Activated gamma-delta T cell treated with anti-CD3 and anti-CD28 coated beads, Interleukin-2, amount 50 U/mL, for 16 hours (primary cell): ENCODE data around the gene RNF152.

Experiments
- DNase-seq: peaks from one replicate; pipeline ENCODE4 v3.0.0-alpha.2; 2020; ENCODE audit warnings: low read depth

RNF152 gene

GRCh38 chr18:61894751-61895524 is 2.1 kb upstream of the RNF152 start:
- no peak for DNase-seq

GRCh38 chr18:61893971-61894750 is 1.4 kb upstream of the RNF152 start:
- DNase-seq: peak; percentile 36

GRCh38 chr18:61893309-61893970 is 633 bp upstream of the RNF152 start:
- DNase-seq: peak; percentile 9

GRCh38 chr18:61891894-61892293 is 913 bp downstream of the RNF152 start:
- no peak for DNase-seq

- DNase-seq: no peak
These were observed 1.5 kb downstream of the RNF152 start for GRCh38 chr18:61891271-61891670.

- no peak for DNase-seq
These were observed 2.5 kb downstream of the RNF152 start for GRCh38 chr18:61890344-61890743.

- no peak for DNase-seq
These were observed 3.3 kb downstream of the RNF152 start for GRCh38 chr18:61889541-61889940.

- no peak for DNase-seq
These were observed 4.2 kb downstream of the RNF152 start for GRCh38 chr18:61888622-61889021.

GRCh38 chr18:61887838-61888237 is 5.0 kb downstream of the RNF152 start:
- no peak for DNase-seq

- DNase-seq: no peak
These were observed 9.3 kb downstream of the RNF152 start for GRCh38 chr18:61883547-61883946.

GRCh38 chr18:61882296-61883004 is 10.4 kb downstream of the RNF152 start:
- DNase-seq: no peak

- no peak for DNase-seq
These were observed 15.9 kb downstream of the RNF152 start for GRCh38 chr18:61876899-61877298.

GRCh38 chr18:61870151-61870550 is 22.7 kb downstream of the RNF152 start:
- no peak for DNase-seq

- DNase-seq: no peak
These were observed 23.2 kb downstream of the RNF152 start for GRCh38 chr18:61869636-61870035.

- no peak for DNase-seq
These were observed 27.2 kb downstream of the RNF152 start for GRCh38 chr18:61865466-61866175.

- no peak for DNase-seq
These were observed 31.4 kb downstream of the RNF152 start for GRCh38 chr18:61861372-61861771.

GRCh38 chr18:61860302-61860701 is 32.5 kb downstream of the RNF152 start:
- DNase-seq: no peak

- DNase-seq: no peak
These were observed 33.7 kb downstream of the RNF152 start for GRCh38 chr18:61859113-61859512.

GRCh38 chr18:61856678-61857077 is 36.1 kb downstream of the RNF152 start:
- DNase-seq: no peak

GRCh38 chr18:61855449-61856378 is 37.1 kb downstream of the RNF152 start:
- DNase-seq: no peak
